GM06990 (cell line): ENCODE results near the gene TBXAS1.

ENCODE experiments used
- DNase-seq: peaks from one replicate; pipeline ENCODE4 v3.0.0-alpha.2; 2011; ENCODE audit not compliant: insufficient read length; ENCODE audit errors: extremely low read depth
- H3K27me3 ChIP-seq: replicated peaks from 2 replicates; pipeline ENCODE4 v1.6.0; 2011; ENCODE audit warnings: low read length; ENCODE audit not compliant: control insufficient read depth, insufficient read depth
- H3K36me3 ChIP-seq: 2 replicates; pipeline ENCODE4 v1.5.1; 2011; ENCODE audit warnings: low read length; ENCODE audit not compliant: control insufficient read depth, insufficient read depth
- H3K4me3 ChIP-seq: replicated peaks from 2 replicates; pipeline ENCODE4 v1.5.1; 2011; ENCODE audit warnings: low read depth, mild to moderate bottlenecking, control low read depth, low read length
- CTCF ChIP-seq: IDR thresholded peaks from 2 replicates; pipeline ENCODE4 v1.5.1; 2011; ENCODE audit warnings: low read length, control low read depth, mild to moderate bottlenecking, inconsistent platforms; ENCODE audit not compliant: insufficient read depth, poor library complexity, severe bottlenecking

TBXAS1 gene

GRCh38 chr7:139948587-139949335, 119.7 kb downstream of the TBXAS1 start:
- Histone ChIP-seq H3K27me3 (no peaks in the 10 kb centered on the region), H3K4me3 (no peak overlapping the region), H3K36me3 (no peaks in the 10 kb centered on the region)
- no peak for DNase-seq
- no peak for TF ChIP-seq CTCF

DNA sequence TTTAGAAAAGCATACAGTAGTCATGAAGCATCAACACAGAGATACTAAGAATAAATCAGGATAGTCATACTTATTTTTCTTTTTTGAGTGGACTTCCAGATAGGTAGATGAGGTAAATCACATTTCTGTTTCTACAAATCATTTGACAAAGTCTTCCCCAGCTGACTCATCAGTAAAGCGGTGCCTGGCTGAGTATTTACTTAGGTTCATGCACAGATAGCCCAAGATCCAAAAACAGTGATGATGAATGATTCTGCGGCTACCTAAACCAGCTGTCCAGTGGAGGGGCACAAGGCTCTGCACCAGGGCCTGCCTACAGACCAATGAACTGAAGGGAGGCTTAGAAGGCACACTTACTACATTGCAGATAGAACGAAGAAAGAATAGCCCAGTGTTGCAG, 120.6 kb downstream of the TBXAS1 start:
- DNase-seq: no peak
- H3K27me3 ChIP-seq: no peaks in the 10 kb centered on the region
- no peaks in the 10 kb centered on the region for H3K36me3 ChIP-seq
- no peak for TF ChIP-seq CTCF
- no peak overlapping the region for H3K4me3 ChIP-seq

- H3K4me3 ChIP-seq: no peak overlapping the region
- no peak for TF ChIP-seq CTCF
- H3K36me3 ChIP-seq: no peaks in the 10 kb centered on the region
- no peaks in the 10 kb centered on the region for H3K27me3 ChIP-seq
- DNase-seq: no peak
Measured at GRCh38 chr7:139950881-139951525, 121.9 kb downstream of the TBXAS1 start.

- TF ChIP-seq CTCF: no peak
- DNase-seq: no peak
- Histone ChIP-seq H3K36me3 (no peaks in the 10 kb centered on the region), H3K27me3 (no peaks in the 10 kb centered on the region), H3K4me3 (no peak overlapping the region)
Measured at GRCh38 chr7:139953229-139953628, 124.2 kb downstream of the TBXAS1 start.

GRCh38 chr7:139955109-139955820, 126.2 kb downstream of the TBXAS1 start:
- no peaks in the 10 kb centered on the region for H3K36me3 ChIP-seq
- H3K27me3 ChIP-seq: no peaks in the 10 kb centered on the region
- no peak for DNase-seq

More at GRCh38 chr7:139955109-139955820, 126.2 kb downstream of the TBXAS1 start:
- TF ChIP-seq CTCF: no peak
- H3K4me3 ChIP-seq: no peak overlapping the region
